HepG2 (cell line): ENCODE data around the gene SRSF3. TPM values are rescaled to one million over a fixed set of nuclear protein-coding genes. Genes with fewer than 3 reads are reported as not detected.
A peak's percentile ranks its signal among the peaks of the same experiment; 100 is the strongest.

ENCODE experiments used
- ATAC-seq: fragments of 200-7000 bp; cut with Tn5 transposase; 3 replicates; pipeline ENCODE4 v1.9.1; 2020; ENCODE audit warnings: mild to moderate bottlenecking, moderate library complexity
- BruUV-seq: library from RNA; stranded (reverse); fragments of 400-500 nt; replicated peaks from 2 replicates; lab custom pipeline; 2021; lab: Mats Ljungman, UMichigan
- CTCF ChIA-PET: fragments of 300-600 bp; formaldehyde crosslinking; extraction: SDS; loops from one replicate; lab custom pipeline; 2021; ENCODE audit warnings: low total read pairs, inconsistent platforms, low intra/inter-chr PET ratio; lab: Yijun Ruan, JAX
- POLR2A ChIA-PET: fragments of 350-600 bp; sonication (Branson Sonifier 250); formaldehyde crosslinking; loops from one replicate; lab custom pipeline; 2020; ENCODE audit warnings: antibody characterized with exemption, inconsistent platforms; lab: Yijun Ruan, JAX
- DNase-seq: peaks from one replicate; pipeline ENCODE4 v3.0.0-alpha.2; 2015; ENCODE audit warnings: low spot score
- FAIRE-seq: peaks from 3 replicates; lab custom pipeline; 2011; peaks lifted over from hg19 to GRCh38; lab: Jason Lieb, UNC
- H2AFZ ChIP-seq: one replicate; pipeline ENCODE4 v1.6.1; 2011; ENCODE audit warnings: low read length, inconsistent platforms
- H3K27ac ChIP-seq: fragments of 300-600 bp; 3 replicates; pipeline ENCODE4 v1.8.0; 2011; ENCODE audit warnings: mixed run types, mild to moderate bottlenecking, mixed read lengths, low read length, inconsistent platforms; ENCODE audit not compliant: insufficient read depth; ENCODE audit errors: extremely low read length
- H3K27me3 ChIP-seq, 2 experiments: fragments of 200-600 bp in 1 of 2; 2 replicates in 1 of 2; 3 replicates in 1 of 2; pipeline versions ENCODE4 v1.6.0 to v1.8.0; 2011; ENCODE audit warnings: low read length in 2 of 2, mild to moderate bottlenecking in 2 of 2, moderate library complexity in 2 of 2, inconsistent platforms in 1 of 2; ENCODE audit not compliant: insufficient read depth in 2 of 2, control insufficient read depth in 1 of 2
- H3K36me3 ChIP-seq, 2 experiments: fragments of 200-600 bp in 1 of 2; replicated peaks in 1 of 2; 2 replicates in 1 of 2; 3 replicates in 1 of 2; pipeline versions ENCODE4 v1.5.1 to v1.8.0; 2011; ENCODE audit warnings: low read length in 2 of 2, inconsistent platforms in 1 of 2; ENCODE audit not compliant: insufficient read depth in 2 of 2, control insufficient read depth in 1 of 2
- H3K4me1 ChIP-seq: 2 replicates; pipeline ENCODE4 v1.5.1; 2012; ENCODE audit warnings: low read length, inconsistent platforms; ENCODE audit not compliant: insufficient read depth
- H3K4me2 ChIP-seq: 2 replicates; pipeline ENCODE4 v1.6.0; 2011; ENCODE audit warnings: low read depth, low read length, inconsistent platforms
- H3K4me3 ChIP-seq, 3 experiments: fragments of 200-600 bp in 1 of 3; sonication (generic), shearing (Covaris generic) in 1 of 3; replicated peaks in 1 of 3; 2 replicates each; pipeline ENCODE4 v1.5.1; 2011 to 2016; ENCODE audit warnings: low read length in 3 of 3, inconsistent platforms in 2 of 3, low read depth in 2 of 3, mild to moderate bottlenecking in 2 of 3, control low read depth in 1 of 3, mixed read lengths in 1 of 3; ENCODE audit not compliant: insufficient read depth in 1 of 3
- H3K79me2 ChIP-seq: one replicate; pipeline ENCODE4 v1.6.1; 2011; ENCODE audit warnings: low read length, inconsistent platforms; ENCODE audit not compliant: insufficient read depth
- H3K9ac ChIP-seq: 2 replicates; pipeline ENCODE4 v1.6.0; 2011; ENCODE audit warnings: mild to moderate bottlenecking, low read depth, low read length, inconsistent platforms; ENCODE audit not compliant: insufficient read depth
- H3K9me3 ChIP-seq: 2 replicates; pipeline ENCODE4 v1.5.1; 2012; ENCODE audit warnings: mild to moderate bottlenecking, low read length
- H4K20me1 ChIP-seq: 2 replicates; pipeline ENCODE4 v1.6.0; 2011; ENCODE audit warnings: inconsistent platforms, mild to moderate bottlenecking, low read length, moderate library complexity; ENCODE audit not compliant: insufficient read depth
- EED ChIP-seq: sonication (generic); formaldehyde crosslinking; IDR thresholded peaks from 2 replicates; pipeline ENCODE4 v1.5.0; 2020; ENCODE audit warnings: mild to moderate bottlenecking, missing genetic modification reagents
- HDAC1 ChIP-seq: sonication (generic); formaldehyde crosslinking; IDR thresholded peaks from 2 replicates; pipeline ENCODE4 v1.5.1; 2020; ENCODE audit warnings: mild to moderate bottlenecking, missing genetic modification reagents
- HNF4A ChIP-seq: sonication (generic); formaldehyde crosslinking; IDR thresholded peaks from 2 replicates; pipeline ENCODE4 v1.4.0; 2020; ENCODE audit warnings: missing genetic modification reagents
- HOXD1 ChIP-seq: sonication (generic); formaldehyde crosslinking; IDR thresholded peaks from 2 replicates; pipeline ENCODE4 v1.5.0; 2020; ENCODE audit warnings: missing genetic modification reagents
- NR2F2 ChIP-seq: IDR thresholded peaks from 2 replicates; pipeline ENCODE4 v1.6.1; 2012; ENCODE audit warnings: low read depth, inconsistent platforms, borderline replicate concordance
- POLR2G ChIP-seq: fragments of 200-400 bp; formaldehyde crosslinking; IDR thresholded peaks from 2 replicates; pipeline ENCODE4 v1.6.1; 2018; ENCODE audit warnings: mild to moderate bottlenecking, low read depth, low read length, moderate library complexity
- ZBTB1 ChIP-seq: sonication (generic); formaldehyde crosslinking; IDR thresholded peaks from 2 replicates; pipeline ENCODE4 v1.4.0; 2020; ENCODE audit warnings: missing genetic modification reagents, borderline replicate concordance
- ZMYM4 ChIP-seq: sonication (generic); formaldehyde crosslinking; IDR thresholded peaks from 2 replicates; pipeline ENCODE4 v1.8.1; 2023; ENCODE audit warnings: mild to moderate bottlenecking, missing genetic modification reagents
- ZNF629 ChIP-seq: sonication (generic); formaldehyde crosslinking; conservative IDR thresholded peaks from 2 replicates; pipeline ENCODE4 v1.5.0; 2020; ENCODE audit warnings: missing genetic modification reagents
- ZNF652 ChIP-seq: IDR thresholded peaks from 2 replicates; pipeline ENCODE4 v1.6.1; 2016; ENCODE audit warnings: low read depth, borderline replicate concordance
- WGBS: methylation state at CpG from one replicate; pipeline ENCODE4 v1.1.6; 2017; ENCODE audit warnings: low lambda C conversion rate; 5-methylcytosine and 5-hydroxymethylcytosine counted together
- in situ Hi-C: cut with HindIII; loops from 2 replicates; pipeline ENCODE4 v1.10.0; 2017; ENCODE audit warnings: low pct_unique_long_range_greater_than_20kb; ENCODE audit not compliant: extremely low pct_ligation_motif_present
- intact Hi-C: fragments of 100-400 bp; cut with micrococcal nuclease; formaldehyde crosslinking; loops from one replicate; pipeline ENCODE4 v1.10.0; 2022; ENCODE audit not compliant: unreplicated experiment
- polyA plus RNA-seq, 8 experiments: library from polyadenylated mRNA; depleted of rRNA in 3 of 8; stranded (reverse) in 7 of 8; unstranded in 1 of 8; fragments of >200 nt; fragmentation: Illumina TruSeq in 4 of 8; extraction: Trizol in 4 of 8; gene quantifications; 2 replicates each; pipeline versions ENCODE4 v1.2.1 to v1.2.3, GENCODE V29; 2011 to 2016; ENCODE audit warnings: low read depth in 4 of 8, missing spikeins in 1 of 8, mixed read lengths in 1 of 8; ENCODE audit not compliant: insufficient read depth in 1 of 8
- total RNA-seq, 5 experiments: library from RNA; depleted of rRNA; stranded (reverse); fragments of >200 nt; fragmentation: Illumina TruSeq; extraction: Trizol; gene quantifications; 2 replicates each; pipeline ENCODE4 v1.2.3, GENCODE V29; 2016; ENCODE audit warnings: low read depth in 1 of 5
- TF ChIP-seq, protein P1 (sequence below): fragments of 450-650 bp; IDR thresholded peaks from 2 replicates; pipeline ENCODE4 v1.6.1; 2017; ENCODE audit warnings: mild to moderate bottlenecking
- TF ChIP-seq, protein P2 (sequence below): sonication (generic); formaldehyde crosslinking; IDR thresholded peaks from 2 replicates; pipeline ENCODE4 v1.4.0; 2020; ENCODE audit warnings: missing genetic modification reagents

The SRSF3 gene
- total and polyA plus RNA-seq, 2 of the 13 experiments (the other 11 are each of a cell fraction or from before 2014, with no cell fraction given): 206 to 684 TPM

DNA sequence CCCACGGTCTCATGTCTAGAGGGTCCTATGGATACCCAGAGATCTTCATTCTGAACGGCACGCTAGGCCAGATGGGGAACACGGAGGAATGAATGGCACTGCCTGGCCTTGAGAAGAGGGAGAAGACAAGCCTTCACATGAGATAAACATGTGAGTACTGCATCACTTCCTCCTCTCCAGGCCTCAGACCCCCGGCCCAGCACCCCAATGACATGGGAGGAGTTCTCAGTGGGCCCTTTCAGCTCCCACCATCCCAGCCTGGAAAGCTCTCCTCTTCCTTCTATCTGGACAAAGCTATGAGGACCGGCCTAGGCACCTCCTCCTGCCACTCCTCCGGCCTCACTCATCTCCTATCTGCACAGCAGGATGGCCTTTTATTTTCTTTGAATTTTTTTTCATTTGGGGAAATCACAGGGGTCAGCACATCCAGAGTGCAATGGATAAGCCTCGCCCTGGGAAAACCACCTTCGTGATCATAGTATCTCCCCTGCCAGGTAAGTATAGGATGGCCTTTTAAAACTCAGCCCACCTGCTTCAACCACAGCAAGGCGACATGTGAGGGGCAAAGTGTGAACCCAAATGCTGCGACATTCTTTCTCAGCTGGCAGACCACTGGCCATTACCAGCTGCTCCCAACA is 45.1 kb downstream of the SRSF3 start:
- FAIRE-seq (no peak), DNase-seq (no peak), ATAC-seq (no peak)
- in situ Hi-C loops: no loop called here
- H2AFZ ChIP-seq: no peak overlapping the region
- H3K9ac ChIP-seq: no peak overlapping the region
- ChIA-PET CTCF (interaction anchor here (1.1 kb wide), 1 partner anchor 85 kb away, joined by 3 read pairs; no protein-coding TSS in a partner anchor), POLR2A (interaction anchor here (1.2 kb wide), 1 partner anchor 28 kb away, joined by 3 read pairs; no protein-coding TSS in a partner anchor)
- WGBS: 67% methylated on average over 11 of the region's 11 CpGs
- no peaks in the 10 kb centered on the region for H4K20me1 ChIP-seq
- no peak overlapping the region for H3K27ac ChIP-seq
- H3K4me2 ChIP-seq: no peak overlapping the region
- H3K27me3 ChIP-seq: peaks cover 1 to 13% of the 10 kb centered on the region in 2 experiments; a peak in 4 of 5 replicates
- no peaks in the 10 kb centered on the region for H3K79me2 ChIP-seq
- H3K4me1 ChIP-seq: peaks cover 63% of the 10 kb centered on the region
- H3K36me3 ChIP-seq: no peaks in the 10 kb centered on the region
- no peak overlapping the region for H3K4me3 ChIP-seq
- TF ChIP-seq HOXD1 (CRISPR knock-in tag) (no peak), POLR2G (no peak), ZMYM4 (CRISPR knock-in tag) (0 out of 2 replicates have a peak, but pooled peaks have one; percentile 4), EED (no peak)
- intact Hi-C loops: no loop called here
- H3K9me3 ChIP-seq: no peaks in the 10 kb centered on the region
- no TSS peak for BruUV-seq

DNA sequence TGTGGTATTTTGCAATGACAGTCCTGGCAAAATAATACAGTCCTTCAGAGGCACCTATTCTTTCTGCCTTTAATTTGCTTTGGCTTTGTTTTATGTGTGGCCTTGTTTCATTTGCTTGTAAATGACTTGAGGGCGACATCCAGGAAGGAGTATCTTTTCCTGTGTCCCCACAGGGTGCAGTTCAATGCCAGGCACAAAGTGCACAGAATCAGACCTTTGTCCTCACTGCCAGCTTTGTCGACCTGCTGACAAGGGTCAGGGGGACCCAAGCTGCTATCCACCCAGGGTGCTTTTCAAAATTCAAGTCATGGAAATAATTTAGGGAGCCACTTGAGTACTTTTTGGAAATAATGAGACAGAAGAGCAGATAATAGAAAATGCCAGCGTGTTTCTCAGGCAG is 47.4 kb downstream of the SRSF3 start:
- Histone ChIP-seq H4K20me1 (no peaks in the 10 kb centered on the region), H3K4me1 (peaks cover 65% of the 10 kb centered on the region), H3K4me3 (no peak overlapping the region; a peak in 1 of 6 replicates), H2AFZ (no peak overlapping the region), H3K79me2 (no peaks in the 10 kb centered on the region), H3K9me3 (no peaks in the 10 kb centered on the region), H3K36me3 (no peaks in the 10 kb centered on the region), H3K27ac (no peak overlapping the region), H3K27me3 (peaks cover 0 to under 1% of the 10 kb centered on the region in 2 experiments; a peak in 1 of 5 replicates), H3K4me2 (peak overlapping the region; percentile 93; the same call in 1 of the 2 replicates), H3K9ac (no peak overlapping the region)
- intact Hi-C loops (no loop called here), in situ Hi-C loops (no loop called here)
- ATAC-seq: no peak
- ChIA-PET CTCF (no interaction called here), POLR2A (interaction anchor here (5.5 kb wide), 1 partner anchor 36 kb away, joined by 109 read pairs; the partner anchor contains the start of gene CDKN1A)
- no peak for DNase-seq
- BruUV-seq: no TSS peak
- FAIRE-seq: peak; percentile 67
- 27% methylated on average over 3 of the region's 3 CpGs for WGBS
- TF ChIP-seq ZNF652 (CRISPR knock-in tag) (no peak), HNF4A (peak; percentile 93), ZNF629 (CRISPR knock-in tag) (no peak), ZBTB1 (no peak), HDAC1 (CRISPR knock-in tag) (peak; percentile 27; the same call in 1 of the 2 replicates), NR2F2 (peak; percentile 47; the same call in 1 of the 2 replicates)
- TF ChIP-seq, protein P1, sequence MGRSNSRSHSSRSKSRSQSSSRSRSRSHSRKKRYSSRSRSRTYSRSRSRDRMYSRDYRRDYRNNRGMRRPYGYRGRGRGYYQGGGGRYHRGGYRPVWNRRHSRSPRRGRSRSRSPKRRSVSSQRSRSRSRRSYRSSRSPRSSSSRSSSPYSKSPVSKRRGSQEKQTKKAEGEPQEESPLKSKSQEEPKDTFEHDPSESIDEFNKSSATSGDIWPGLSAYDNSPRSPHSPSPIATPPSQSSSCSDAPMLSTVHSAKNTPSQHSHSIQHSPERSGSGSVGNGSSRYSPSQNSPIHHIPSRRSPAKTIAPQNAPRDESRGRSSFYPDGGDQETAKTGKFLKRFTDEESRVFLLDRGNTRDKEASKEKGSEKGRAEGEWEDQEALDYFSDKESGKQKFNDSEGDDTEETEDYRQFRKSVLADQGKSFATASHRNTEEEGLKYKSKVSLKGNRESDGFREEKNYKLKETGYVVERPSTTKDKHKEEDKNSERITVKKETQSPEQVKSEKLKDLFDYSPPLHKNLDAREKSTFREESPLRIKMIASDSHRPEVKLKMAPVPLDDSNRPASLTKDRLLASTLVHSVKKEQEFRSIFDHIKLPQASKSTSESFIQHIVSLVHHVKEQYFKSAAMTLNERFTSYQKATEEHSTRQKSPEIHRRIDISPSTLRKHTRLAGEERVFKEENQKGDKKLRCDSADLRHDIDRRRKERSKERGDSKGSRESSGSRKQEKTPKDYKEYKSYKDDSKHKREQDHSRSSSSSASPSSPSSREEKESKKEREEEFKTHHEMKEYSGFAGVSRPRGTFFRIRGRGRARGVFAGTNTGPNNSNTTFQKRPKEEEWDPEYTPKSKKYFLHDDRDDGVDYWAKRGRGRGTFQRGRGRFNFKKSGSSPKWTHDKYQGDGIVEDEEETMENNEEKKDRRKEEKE: no peak
- TF ChIP-seq, protein P2, sequence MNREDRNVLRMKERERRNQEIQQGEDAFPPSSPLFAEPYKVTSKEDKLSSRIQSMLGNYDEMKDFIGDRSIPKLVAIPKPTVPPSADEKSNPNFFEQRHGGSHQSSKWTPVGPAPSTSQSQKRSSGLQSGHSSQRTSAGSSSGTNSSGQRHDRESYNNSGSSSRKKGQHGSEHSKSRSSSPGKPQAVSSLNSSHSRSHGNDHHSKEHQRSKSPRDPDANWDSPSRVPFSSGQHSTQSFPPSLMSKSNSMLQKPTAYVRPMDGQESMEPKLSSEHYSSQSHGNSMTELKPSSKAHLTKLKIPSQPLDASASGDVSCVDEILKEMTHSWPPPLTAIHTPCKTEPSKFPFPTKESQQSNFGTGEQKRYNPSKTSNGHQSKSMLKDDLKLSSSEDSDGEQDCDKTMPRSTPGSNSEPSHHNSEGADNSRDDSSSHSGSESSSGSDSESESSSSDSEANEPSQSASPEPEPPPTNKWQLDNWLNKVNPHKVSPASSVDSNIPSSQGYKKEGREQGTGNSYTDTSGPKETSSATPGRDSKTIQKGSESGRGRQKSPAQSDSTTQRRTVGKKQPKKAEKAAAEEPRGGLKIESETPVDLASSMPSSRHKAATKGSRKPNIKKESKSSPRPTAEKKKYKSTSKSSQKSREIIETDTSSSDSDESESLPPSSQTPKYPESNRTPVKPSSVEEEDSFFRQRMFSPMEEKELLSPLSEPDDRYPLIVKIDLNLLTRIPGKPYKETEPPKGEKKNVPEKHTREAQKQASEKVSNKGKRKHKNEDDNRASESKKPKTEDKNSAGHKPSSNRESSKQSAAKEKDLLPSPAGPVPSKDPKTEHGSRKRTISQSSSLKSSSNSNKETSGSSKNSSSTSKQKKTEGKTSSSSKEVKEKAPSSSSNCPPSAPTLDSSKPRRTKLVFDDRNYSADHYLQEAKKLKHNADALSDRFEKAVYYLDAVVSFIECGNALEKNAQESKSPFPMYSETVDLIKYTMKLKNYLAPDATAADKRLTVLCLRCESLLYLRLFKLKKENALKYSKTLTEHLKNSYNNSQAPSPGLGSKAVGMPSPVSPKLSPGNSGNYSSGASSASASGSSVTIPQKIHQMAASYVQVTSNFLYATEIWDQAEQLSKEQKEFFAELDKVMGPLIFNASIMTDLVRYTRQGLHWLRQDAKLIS (CRISPR knock-in tag): no peak
